Measurements from ENCODE around the gene CIAO2B.

The CIAO2B gene

GRCh38 chr16:66886321-66886720 lies 47.9 kb downstream of the CIAO2B start:
- DNase-seq (ENCODE audit: low read depth) = no peak

- no peak for DNase-seq (ENCODE audit: low read depth)
These were observed 48.7 kb downstream of the CIAO2B start for GRCh38 chr16:66885491-66885890.

GRCh38 chr16:66882702-66883101 lies 51.5 kb downstream of the CIAO2B start:
- DNase-seq (ENCODE audit: low read depth) = no peak

Measured in stimulated activated CD8-positive, alpha-beta memory T cell treated with anti-CD3 and anti-CD28 coated beads, Interleukin-15, amount 100 ng/mL, for 1 hour (primary cell).